ENCODE results near the gene EMC6.

The EMC6 gene

GRCh38 chr17:3656353-3656752 is 12.3 kb upstream of the EMC6 start:
- DNase-seq (ENCODE audit: low read depth) = no peak

- no peak for DNase-seq (ENCODE audit: low read depth)
Measured at GRCh38 chr17:3656755-3657587, 11.6 kb upstream of the EMC6 start.

- DNase-seq (ENCODE audit: low read depth) = no peak
Measured at GRCh38 chr17:3657588-3657869, 11.1 kb upstream of the EMC6 start.

GRCh38 chr17:3657874-3658783 is 10.5 kb upstream of the EMC6 start:
- no peak for DNase-seq (ENCODE audit: low read depth)

GRCh38 chr17:3658784-3659449 is 9.7 kb upstream of the EMC6 start:
- no peak for DNase-seq (ENCODE audit: low read depth)

- DNase-seq (ENCODE audit: low read depth) = no peak
Measured at GRCh38 chr17:3659541-3660111, 9.0 kb upstream of the EMC6 start.

- DNase-seq (ENCODE audit: low read depth) = no peak
Measured at GRCh38 chr17:3660311-3660891, 8.2 kb upstream of the EMC6 start.

- DNase-seq (ENCODE audit: low read depth) = no peak
Measured at GRCh38 chr17:3663102-3664011, 5.3 kb upstream of the EMC6 start.

- DNase-seq (ENCODE audit: low read depth) = no peak
Measured at GRCh38 chr17:3665834-3666233, 2.8 kb upstream of the EMC6 start.

- DNase-seq (ENCODE audit: low read depth) = no peak
Measured at GRCh38 chr17:3666516-3666915, 2.1 kb upstream of the EMC6 start.

- no peak for DNase-seq (ENCODE audit: low read depth)
Measured at GRCh38 chr17:3667366-3668278, 990 bp upstream of the EMC6 start.

GRCh38 chr17:3669085-3669347 is 404 bp downstream of the EMC6 start:
- DNase-seq (ENCODE audit: low read depth) = no peak

GRCh38 chr17:3669548-3669947 is 936 bp downstream of the EMC6 start:
- no peak for DNase-seq (ENCODE audit: low read depth)

- DNase-seq (ENCODE audit: low read depth) = no peak
Measured at GRCh38 chr17:3672571-3672970, 4.0 kb downstream of the EMC6 start.

- no peak for DNase-seq (ENCODE audit: low read depth)
Measured at GRCh38 chr17:3675886-3676285, 7.3 kb downstream of the EMC6 start.

GRCh38 chr17:3678095-3678820 is 9.6 kb downstream of the EMC6 start:
- no peak for DNase-seq (ENCODE audit: low read depth)

GRCh38 chr17:3678821-3679530 is 10.4 kb downstream of the EMC6 start:
- no peak for DNase-seq (ENCODE audit: low read depth)

GRCh38 chr17:3679531-3680126 is 11.0 kb downstream of the EMC6 start:
- no peak for DNase-seq (ENCODE audit: low read depth)
